ENCODE results near the gene RBM33. TPM values are rescaled to one million over a fixed set of nuclear protein-coding genes. Genes with fewer than 3 reads are reported as not detected.

Gene RBM33
- total and polyA plus RNA-seq, 10 of the 15 experiments (the other 5 are each of a cell fraction or from before 2014, with no cell fraction given), result 4.7 to 67.2 (median 24.3) TPM

DNA sequence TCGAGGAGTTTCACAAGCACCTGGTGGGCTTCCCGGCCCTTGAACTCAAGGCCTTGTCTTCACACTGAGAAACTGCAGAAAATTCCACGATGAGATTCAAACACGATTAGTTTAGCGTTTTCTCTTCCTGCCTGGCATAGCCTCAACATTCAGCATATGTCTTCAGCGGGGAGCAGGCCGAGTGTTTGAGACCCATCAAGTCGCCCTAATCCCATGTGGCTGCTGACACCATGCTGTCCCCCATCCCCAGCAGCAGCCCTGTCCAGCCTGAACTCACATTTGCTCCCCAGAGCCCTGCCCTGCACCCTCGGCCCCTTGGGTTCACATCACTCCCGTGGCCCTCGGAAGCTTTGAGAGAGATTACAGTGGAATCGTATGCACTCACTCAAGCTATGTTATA is 35.3 kb upstream of the RBM33 start (continued):
- TF ChIP-seq KAT2A (conservative IDR thresholded peaks at IDR 0.05; ENCODE audit: control insufficient read depth, low read depth, low read length), result no peak
- TF ChIP-seq CHD1 (IDR thresholded peaks at IDR 0.05; ENCODE audit: low read depth, low read length), result no peak
- no peak for TF ChIP-seq SMC3 (IDR thresholded peaks at IDR 0.05; ENCODE audit: borderline replicate concordance, low read length)
- no peak for TF ChIP-seq BACH1 (IDR thresholded peaks at IDR 0.05; ENCODE audit: borderline replicate concordance)
- TF ChIP-seq BCL11A (IDR thresholded peaks at IDR 0.05; ENCODE audit: low read depth, low read length), result no peak
- no peak for TF ChIP-seq TCF7 (IDR thresholded peaks at IDR 0.05; ENCODE audit: borderline replicate concordance)
- no peak for TF ChIP-seq POLR2AphosphoS2 (IDR thresholded peaks at IDR 0.05; ENCODE audit: low read depth, low read length)

DNA sequence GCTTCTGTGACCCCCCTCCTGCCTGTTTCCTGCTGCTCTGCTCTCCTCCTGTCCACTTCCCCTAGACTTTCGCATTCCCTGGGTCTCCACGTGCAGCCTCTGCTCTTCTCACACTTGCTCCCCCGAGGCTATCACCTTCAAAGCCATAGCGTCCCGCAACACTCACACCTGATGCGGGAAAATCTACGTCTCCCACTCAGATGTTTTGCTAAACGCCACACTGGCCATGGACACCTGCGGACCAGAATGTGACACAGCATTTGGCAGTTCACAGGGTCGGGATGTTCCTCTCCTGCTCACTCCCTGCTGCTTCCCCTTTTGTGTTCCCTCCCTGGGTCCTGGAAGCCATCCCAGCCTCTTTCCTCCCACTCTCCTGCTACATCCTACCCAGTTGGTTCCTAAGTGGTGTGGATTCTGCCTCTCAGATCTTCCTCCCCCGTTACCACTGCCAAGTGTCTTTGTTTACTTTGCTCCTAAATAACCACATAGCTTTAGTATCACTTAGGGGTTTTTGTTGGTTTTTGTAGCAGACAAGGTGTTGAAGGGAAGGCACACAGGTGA is 33.7 kb upstream of the RBM33 start:
- H3K36me3 ChIP-seq (ENCODE audit: control insufficient read depth in 2 of 2, insufficient read depth in 2 of 2, low read length in 1 of 2), result no peaks in the 10 kb centered on the region
- in situ Hi-C loops (cut with MboI) (no loop called here), intact Hi-C loops (cut with micrococcal nuclease; ENCODE audit: unreplicated experiment) (no loop called here)
- no peak overlapping the region for H2AFZ ChIP-seq (ENCODE audit: control insufficient read depth, low read depth, low read length)
- BruUV-seq (replicated peaks), result no TSS peak
- no peaks in the 10 kb centered on the region for H3K9me3 ChIP-seq (replicated peaks; ENCODE audit: control insufficient read depth, insufficient read depth, low read length)
- no peak for DNase-seq (ENCODE audit: low read depth, low spot score)
- SMC1A ChIA-PET (ENCODE audit: uncharacterized antibody, unreplicated experiment), result interaction anchor here (1.2 kb wide), 1 partner anchor 12 kb away, joined by 3 read pairs; no protein-coding TSS in a partner anchor
- H3K27ac ChIP-seq (ENCODE audit: control insufficient read depth, insufficient read depth), result no peak overlapping the region
- no peaks in the 10 kb centered on the region; a peak in 1 of 4 replicates for H3K27me3 ChIP-seq (replicated peaks in 1 of 2; ENCODE audit: control insufficient read depth in 2 of 2, insufficient read depth in 2 of 2, low read length in 1 of 2)
- CTCF ChIA-PET, result no interaction called here
- POLR2A ChIA-PET, result no interaction called here
- no peak overlapping the region for H3K4me2 ChIP-seq (ENCODE audit: control insufficient read depth, insufficient read depth)
- no peaks in the 10 kb centered on the region for H3K4me1 ChIP-seq (ENCODE audit: control insufficient read depth, insufficient read depth, low read length)
- ATAC-seq, result no peak
- H3K9ac ChIP-seq (ENCODE audit: control insufficient read depth, insufficient read depth, low read length), result no peak overlapping the region
- no peaks in the 10 kb centered on the region for H3K79me2 ChIP-seq (ENCODE audit: control insufficient read depth, insufficient read depth, low read length)
- no peak for FAIRE-seq
- no peaks in the 10 kb centered on the region for H4K20me1 ChIP-seq (ENCODE audit: control insufficient read depth, insufficient read depth)
- H3K4me3 ChIP-seq, result no peak overlapping the region
- TF ChIP-seq, protein P1, sequence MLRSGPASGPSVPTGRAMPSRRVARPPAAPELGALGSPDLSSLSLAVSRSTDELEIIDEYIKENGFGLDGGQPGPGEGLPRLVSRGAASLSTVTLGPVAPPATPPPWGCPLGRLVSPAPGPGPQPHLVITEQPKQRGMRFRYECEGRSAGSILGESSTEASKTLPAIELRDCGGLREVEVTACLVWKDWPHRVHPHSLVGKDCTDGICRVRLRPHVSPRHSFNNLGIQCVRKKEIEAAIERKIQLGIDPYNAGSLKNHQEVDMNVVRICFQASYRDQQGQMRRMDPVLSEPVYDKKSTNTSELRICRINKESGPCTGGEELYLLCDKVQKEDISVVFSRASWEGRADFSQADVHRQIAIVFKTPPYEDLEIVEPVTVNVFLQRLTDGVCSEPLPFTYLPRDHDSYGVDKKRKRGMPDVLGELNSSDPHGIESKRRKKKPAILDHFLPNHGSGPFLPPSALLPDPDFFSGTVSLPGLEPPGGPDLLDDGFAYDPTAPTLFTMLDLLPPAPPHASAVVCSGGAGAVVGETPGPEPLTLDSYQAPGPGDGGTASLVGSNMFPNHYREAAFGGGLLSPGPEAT (IDR thresholded peaks at IDR 0.05; ENCODE audit: low read depth), result no peak
- TF ChIP-seq, protein P2, sequence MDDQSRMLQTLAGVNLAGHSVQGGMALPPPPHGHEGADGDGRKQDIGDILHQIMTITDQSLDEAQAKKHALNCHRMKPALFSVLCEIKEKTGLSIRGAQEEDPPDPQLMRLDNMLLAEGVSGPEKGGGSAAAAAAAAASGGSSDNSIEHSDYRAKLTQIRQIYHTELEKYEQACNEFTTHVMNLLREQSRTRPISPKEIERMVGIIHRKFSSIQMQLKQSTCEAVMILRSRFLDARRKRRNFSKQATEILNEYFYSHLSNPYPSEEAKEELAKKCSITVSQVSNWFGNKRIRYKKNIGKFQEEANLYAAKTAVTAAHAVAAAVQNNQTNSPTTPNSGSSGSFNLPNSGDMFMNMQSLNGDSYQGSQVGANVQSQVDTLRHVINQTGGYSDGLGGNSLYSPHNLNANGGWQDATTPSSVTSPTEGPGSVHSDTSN (IDR thresholded peaks at IDR 0.05; ENCODE audit: insufficient replicate concordance, low read depth, low read length), result no peak
- TF ChIP-seq, protein P3, sequence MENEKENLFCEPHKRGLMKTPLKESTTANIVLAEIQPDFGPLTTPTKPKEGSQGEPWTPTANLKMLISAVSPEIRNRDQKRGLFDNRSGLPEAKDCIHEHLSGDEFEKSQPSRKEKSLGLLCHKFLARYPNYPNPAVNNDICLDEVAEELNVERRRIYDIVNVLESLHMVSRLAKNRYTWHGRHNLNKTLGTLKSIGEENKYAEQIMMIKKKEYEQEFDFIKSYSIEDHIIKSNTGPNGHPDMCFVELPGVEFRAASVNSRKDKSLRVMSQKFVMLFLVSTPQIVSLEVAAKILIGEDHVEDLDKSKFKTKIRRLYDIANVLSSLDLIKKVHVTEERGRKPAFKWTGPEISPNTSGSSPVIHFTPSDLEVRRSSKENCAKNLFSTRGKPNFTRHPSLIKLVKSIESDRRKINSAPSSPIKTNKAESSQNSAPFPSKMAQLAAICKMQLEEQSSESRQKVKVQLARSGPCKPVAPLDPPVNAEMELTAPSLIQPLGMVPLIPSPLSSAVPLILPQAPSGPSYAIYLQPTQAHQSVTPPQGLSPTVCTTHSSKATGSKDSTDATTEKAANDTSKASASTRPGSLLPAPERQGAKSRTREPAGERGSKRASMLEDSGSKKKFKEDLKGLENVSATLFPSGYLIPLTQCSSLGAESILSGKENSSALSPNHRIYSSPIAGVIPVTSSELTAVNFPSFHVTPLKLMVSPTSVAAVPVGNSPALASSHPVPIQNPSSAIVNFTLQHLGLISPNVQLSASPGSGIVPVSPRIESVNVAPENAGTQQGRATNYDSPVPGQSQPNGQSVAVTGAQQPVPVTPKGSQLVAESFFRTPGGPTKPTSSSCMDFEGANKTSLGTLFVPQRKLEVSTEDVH (IDR thresholded peaks at IDR 0.05; ENCODE audit: low read depth, partially characterized antibody), result no peak
- RAD21 ChIA-PET (ENCODE audit: unreplicated experiment), result no interaction called here
- 56% methylated on average over 11 of the region's 11 CpGs for WGBS (ENCODE audit: insufficient coverage, insufficient replicate concordance, low lambda C conversion rate, missing lambda C conversion rate)
